LNCaP clone FGC (cell line): ENCODE results near the gene AIMP1.

Experiments
- DNase-seq: peaks from one replicate; pipeline ENCODE4 v3.0.0-alpha.2; 2011; ENCODE audit warnings: low read depth
- H3K4me3 ChIP-seq: 2 replicates; pipeline ENCODE4 v1.5.1; 2011; ENCODE audit warnings: mild to moderate bottlenecking, low read depth, low read length, control low read depth
- CTCF ChIP-seq: IDR thresholded peaks from 2 replicates; pipeline ENCODE4 v1.5.1; 2012; ENCODE audit warnings: mild to moderate bottlenecking; ENCODE audit not compliant: control insufficient read depth, insufficient read depth; ENCODE audit errors: extremely low read depth

The AIMP1 gene

GRCh38 chr4:106284227-106284626 lies 32.1 kb upstream of the AIMP1 start:
- no peak for DNase-seq
- no peak for TF ChIP-seq CTCF
- no peak overlapping the region for H3K4me3 ChIP-seq

- H3K4me3 ChIP-seq, result no peak overlapping the region
- TF ChIP-seq CTCF, result no peak
- no peak for DNase-seq
These were observed 29.7 kb upstream of the AIMP1 start for GRCh38 chr4:106286611-106287010.

- no peak for TF ChIP-seq CTCF
- DNase-seq, result peak; percentile 35
- H3K4me3 ChIP-seq, result no peak overlapping the region
These were observed 28.9 kb upstream of the AIMP1 start for GRCh38 chr4:106287353-106287969.

GRCh38 chr4:106289737-106290136 lies 26.6 kb upstream of the AIMP1 start:
- no peak overlapping the region for H3K4me3 ChIP-seq
- DNase-seq, result no peak
- no peak for TF ChIP-seq CTCF

GRCh38 chr4:106291678-106292077 lies 24.7 kb upstream of the AIMP1 start:
- no peak overlapping the region for H3K4me3 ChIP-seq
- no peak for DNase-seq
- no peak for TF ChIP-seq CTCF

GRCh38 chr4:106294062-106294461 lies 22.3 kb upstream of the AIMP1 start:
- TF ChIP-seq CTCF, result no peak
- DNase-seq, result no peak
- H3K4me3 ChIP-seq, result no peak overlapping the region

GRCh38 chr4:106297245-106298035 lies 18.9 kb upstream of the AIMP1 start:
- no peak overlapping the region for H3K4me3 ChIP-seq
- no peak for TF ChIP-seq CTCF
- DNase-seq, result no peak
